GM19023 (cell line): ENCODE results near the gene SAMD1.
"Not testable (repeated sequence)": the region's sequence is repeated elsewhere in the genome, so short reads cannot be mapped to it uniquely, and the experiment has no call there.

ENCODE experiments used
- ATAC-seq: cut with Tn5 transposase; IDR thresholded peaks from one replicate; pipeline ENCODE4 v1.9.1; 2021; ENCODE audit warnings: mild to moderate bottlenecking, moderate library complexity; ENCODE audit not compliant: unreplicated experiment

The SAMD1 gene

DNA sequence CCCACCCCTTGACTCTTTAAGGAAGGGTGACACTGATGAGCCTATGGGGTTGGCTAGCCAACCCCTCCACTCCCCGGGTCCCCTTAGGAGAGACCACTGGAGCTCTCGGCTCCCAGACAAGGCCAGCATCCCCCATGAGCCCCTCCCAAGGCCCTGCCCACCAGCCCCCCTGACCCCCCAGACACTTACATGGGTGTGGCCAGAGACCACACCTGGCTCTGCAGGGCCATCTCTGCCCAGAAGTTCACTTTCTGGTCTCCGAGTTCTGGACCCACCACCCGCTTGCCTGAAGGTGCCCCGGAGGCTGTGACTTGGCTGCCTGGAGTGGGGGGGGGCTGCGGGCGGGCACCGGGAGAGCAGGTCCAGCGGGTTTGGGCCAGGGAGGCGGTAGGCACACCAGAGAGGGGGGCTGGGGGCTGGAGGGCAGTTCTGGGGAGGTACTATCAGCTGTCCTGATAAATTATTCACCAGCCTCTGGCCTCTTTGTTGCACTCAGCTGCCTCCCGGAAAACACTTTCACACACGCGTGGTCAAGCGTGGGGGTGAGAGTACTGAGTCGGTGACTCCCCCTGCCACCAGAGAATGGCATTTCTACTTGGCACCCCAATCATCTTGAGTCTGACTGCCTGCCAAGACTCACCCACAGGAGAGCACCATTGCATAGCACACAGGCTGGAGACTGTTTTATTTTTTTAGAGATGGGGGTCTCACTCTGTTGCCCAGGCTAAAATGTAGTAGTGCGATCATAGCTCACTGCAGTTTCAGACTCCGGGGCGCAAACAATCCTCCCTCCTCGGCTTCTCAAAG is 28.6 kb downstream of the SAMD1 start, which contains the start of gene PALM3:
Gene PALM3, minus strand, starts transcription at position 326 of the 807 bp plus-strand sequence. Its CDS starts 96 bp downstream, at position 230.
- no peak for ATAC-seq

DNA sequence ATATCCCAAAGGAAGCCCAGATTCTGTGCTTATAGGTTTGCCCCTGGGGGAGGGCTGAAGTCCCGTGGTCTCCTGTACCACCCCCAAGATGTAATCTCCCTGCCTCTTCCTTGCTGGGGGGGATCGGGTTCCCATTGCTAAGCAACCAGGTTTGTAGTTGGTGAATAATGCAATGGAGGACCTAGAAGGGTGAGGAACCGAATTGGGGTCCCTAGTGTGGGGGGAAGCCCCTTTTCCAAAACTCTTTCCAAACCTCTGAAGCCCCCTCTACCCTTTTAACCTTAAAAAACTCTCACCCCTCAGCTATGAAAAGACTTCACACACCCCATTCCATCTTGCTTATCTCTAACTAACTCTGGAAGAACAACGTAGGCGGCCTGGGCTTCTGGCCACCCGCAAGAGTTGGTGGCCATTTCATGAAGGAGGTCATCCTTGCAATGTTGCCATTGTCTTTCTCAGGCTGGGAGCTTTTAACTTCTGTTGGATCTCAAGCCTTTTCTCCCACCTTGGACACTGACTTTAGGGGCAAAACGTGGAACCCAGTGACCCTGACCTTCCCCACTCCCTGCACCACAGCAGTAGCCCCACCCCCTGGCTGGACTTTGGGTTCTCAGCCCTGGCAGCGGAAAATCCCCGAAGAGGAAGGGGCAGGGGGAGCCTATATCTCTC is 29.3 kb downstream of the SAMD1 start:
- ATAC-seq = no peak

DNA sequence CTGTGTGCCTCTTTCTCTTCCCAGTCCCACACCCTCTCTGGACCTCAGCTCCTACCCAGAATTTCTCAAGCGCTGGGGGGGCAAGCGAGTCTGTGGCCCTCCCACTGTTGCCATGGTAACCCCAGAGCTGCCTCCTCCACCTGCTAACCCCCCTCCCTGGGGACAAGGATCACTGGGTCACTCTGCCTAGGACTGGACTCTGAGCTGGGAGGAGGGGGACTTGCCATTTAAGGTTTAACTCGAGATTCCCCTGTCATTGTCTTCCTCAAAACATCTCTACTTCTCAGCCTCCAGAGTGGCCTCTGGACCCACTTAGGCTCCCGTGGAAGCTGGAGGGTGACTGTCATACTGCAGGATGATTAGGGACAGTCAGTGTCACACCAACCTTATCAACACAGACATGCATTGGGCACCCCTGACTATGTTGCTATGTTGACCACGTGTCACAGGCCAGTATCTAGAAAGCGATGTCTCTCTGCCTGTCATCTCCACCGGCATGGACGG is 30.8 kb downstream of the SAMD1 start:
- no peak for ATAC-seq

DNA sequence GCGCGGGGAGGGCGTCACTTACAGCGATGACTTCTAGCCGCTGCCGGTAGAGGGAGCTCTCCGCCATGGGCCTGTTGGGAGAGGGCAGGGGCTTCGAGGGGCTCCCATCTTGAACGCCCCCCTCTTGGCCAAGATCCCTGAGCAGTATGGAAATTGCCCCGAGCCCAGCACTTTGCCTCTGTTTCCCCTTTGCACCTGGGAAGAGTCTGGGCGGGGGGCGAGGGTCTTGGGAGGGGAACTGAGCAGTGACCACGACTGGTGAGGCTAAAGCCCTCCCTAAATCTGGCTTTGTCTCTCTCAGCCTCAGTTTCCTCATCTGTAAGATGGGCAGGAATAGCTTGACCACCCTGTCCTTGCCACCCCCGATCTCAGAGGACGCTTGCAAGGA is 31.5 kb downstream of the SAMD1 start:
- no peak for ATAC-seq

DNA sequence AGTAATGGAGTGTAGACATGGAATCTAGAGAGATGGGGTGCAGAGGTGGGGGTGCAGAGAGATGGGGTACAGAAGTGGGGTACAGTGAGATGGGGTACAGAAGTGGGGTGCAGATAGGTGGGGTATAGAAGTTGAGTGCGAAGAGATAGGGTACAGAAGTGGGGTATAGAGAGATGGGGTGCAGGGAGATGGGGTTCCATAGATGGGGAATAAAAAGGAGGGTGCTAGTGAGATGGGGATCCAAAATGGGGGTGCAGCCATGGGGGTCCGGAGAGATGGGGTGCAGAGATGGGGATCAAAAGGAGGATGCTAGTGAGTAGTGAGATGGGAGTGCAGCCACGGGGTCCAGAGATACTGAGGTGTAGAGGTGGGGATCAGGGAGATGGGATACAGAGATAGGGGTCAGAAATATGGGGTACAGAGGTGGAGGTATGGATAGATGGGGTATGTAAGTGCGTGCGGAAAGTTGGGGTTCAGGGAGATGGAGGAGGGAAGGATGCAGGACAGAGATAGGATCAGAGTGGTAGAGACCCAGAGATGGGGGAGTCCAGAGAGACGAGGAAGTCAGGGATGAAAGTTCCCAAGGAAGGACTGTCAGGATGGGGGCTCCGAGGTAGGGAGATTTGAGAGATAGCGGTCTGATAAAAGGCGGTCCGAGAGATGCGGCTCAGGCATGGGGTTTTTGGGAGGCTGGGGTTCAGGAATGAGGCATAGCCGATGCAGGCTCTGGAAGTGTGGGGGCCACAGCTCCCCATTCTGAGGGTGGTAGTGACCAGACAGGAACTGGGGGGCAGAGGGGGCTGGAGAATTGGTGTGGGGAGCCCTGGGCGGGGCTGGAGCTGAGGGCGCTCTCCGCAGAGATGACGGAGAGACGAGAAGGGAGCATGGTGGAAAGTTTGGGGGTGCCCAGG is 32.1 kb downstream of the SAMD1 start:
- no peak for ATAC-seq

DNA sequence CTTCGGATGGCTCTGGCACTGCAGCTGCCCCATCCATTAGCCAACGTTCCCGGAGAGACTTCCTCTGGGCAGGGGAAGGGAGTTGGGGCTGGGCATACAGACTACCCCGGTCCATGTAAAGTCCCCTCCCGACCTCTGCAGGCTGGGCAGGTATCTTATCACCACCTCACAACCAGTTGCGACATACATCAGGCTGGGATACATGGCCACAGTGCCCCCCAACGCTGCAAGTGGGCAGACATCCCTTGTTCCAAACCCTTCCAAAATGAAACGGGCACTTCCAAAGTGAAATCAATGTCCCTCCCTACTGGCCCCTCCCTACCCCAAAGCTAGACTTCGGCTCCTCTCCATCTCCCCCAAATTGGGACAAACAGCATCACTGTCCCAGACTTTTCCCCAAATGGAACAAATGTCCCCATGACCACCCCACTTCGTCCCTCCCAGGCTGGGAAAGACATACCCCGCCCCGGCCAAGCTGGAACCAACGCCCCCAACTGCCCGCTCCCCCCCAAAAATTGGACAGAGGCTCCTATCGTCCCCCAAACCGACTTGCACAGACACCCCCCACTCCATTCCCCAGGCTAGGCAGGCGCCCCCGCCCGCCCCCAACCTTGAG is 33.7 kb downstream of the SAMD1 start:
- no peak for ATAC-seq

DNA sequence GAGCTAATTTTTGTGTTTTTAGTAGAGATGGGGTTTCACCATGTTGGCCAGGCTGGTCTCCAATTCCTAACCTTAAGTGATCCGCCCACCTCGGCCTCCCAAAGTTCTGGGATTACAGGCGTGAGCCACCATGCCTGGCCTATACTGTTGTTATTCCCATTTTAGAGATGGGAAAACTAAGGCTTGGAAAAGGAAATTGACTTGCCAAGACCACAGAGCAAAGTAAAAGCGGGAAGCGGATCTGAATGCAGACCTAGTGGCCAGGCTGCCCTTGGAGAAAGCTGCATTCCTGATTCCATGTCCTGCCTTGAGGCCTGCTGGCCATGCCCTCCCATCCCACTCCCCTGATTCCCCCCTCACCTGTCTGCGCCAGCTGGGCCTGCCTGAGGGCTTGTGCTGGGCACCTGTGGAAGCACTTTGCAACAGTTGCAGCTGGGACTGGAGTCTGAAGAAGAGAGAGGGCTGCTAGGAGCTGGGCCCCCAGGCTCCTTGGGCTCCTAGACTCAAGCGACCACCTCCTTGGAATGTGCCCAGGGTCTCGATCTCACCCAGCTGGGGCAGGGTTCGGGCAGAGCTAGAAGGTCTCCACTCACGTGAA is 34.4 kb downstream of the SAMD1 start:
- ATAC-seq = no peak

DNA sequence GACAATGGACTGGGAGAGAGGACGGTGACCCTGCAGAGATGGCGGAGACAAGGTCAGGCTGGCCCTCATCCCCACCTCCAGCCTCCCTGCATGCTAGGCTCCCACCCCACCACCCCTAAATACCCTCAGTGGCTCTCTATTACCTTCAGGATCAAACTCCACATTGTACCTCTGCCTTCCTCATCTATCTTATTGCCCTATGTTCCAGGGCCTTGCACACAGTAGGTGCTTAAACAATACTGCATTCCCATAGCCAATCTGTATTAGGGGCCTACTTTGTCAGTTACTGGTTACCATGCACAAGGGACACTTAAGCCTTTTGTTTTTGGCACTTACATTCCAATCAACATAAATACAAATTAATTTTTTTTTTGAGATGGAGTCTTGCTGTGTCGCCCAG is 35.2 kb downstream of the SAMD1 start:
- no peak for ATAC-seq

DNA sequence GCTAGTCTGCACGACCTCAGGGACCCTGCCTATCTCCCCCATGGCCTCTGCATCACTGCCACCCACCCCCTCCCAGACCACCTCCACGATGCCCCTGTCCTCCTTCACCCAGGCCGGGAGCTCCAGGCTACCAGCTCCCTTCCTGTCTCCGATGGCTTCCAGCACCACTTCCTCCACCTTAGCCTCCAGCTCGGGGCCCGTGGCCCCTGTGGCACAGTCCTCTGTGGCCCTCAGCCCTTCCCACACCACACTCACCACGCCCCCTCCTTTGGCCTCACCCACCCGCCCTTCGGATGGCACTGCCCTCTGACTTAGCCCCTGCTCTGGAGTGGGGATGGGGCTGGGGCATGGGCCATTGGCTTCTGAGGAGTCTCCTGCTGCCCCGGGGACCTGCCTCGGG is 35.8 kb downstream of the SAMD1 start:
- no peak for ATAC-seq

DNA sequence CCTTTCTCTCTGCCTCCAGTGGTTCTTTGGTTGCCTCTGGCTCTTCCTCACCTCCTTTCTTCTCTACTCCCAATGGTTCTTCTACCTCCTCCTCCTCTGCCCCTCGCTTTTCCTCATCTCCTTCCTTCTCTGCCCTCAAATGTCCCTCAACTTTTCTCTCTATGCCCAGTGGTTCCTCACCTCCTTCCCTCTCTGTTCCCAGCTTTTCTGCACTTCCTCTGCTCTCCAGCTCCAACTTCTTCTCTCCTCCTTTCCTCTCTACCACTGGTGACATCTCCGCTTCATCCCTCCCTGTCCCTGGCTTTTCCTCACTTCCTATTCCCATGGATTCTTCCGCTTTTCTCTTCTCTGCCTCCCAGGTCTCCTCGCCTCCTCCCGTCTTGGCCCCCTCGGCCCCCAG is 36.5 kb downstream of the SAMD1 start:
- ATAC-seq = no peak

DNA sequence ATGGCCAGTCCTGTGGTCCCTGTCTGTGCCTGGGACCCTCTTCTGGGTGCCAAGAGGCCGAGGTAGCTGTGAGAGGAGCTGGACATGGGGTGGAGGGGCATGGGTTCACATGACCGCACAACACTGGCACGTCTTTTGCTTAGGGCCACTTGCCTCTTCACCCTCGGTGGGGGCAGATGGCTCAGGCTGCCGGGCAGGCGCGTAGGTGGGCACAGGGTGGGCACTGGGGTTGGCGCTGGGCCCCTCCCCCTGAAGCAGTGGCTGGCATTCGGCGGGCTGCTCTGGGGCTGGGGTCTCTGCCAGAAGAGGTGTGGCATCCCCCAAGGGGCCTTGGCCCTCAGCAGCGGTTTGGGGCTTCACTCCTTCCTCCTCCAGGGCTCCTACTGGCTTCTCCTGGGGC is 37.1 kb downstream of the SAMD1 start:
- ATAC-seq = no peak

DNA sequence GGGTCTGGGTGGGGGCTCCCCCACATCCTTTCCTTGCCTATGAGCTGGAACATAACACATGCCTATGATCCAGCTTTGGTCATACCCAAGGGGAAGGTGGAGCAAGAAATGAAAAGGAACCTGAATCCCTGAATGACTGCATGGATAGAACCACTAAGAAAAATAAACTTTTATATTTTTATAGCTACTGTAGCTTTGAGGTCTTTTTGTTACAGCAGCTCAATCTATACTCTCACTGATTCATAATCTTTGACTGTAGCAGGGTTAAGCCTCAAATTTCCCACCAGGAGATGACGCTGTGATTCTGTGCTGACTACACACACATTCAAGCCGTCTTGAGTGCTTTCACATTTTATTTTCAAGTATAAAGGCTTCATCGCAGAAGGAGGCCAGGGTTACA is 37.5 kb downstream of the SAMD1 start:
- no peak for ATAC-seq

DNA sequence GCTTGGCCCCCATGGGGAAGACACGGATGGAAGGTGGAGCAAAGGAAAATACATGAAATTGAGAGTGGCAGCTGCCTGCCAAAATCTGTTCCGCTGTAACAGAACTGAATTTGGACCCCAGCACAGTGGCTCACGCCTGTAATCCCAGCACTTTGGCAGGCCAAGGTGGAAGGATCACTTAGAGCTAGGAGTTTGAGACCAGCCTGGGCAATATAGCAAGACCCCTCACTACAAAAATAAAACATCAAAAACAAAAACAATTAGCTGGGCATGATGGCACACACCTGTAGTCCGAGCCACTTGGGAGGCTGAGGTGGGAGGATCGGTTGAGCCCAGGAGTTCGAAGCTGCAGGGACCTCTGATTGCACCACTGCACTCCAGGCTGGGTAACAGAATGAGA is 38.1 kb downstream of the SAMD1 start:
- ATAC-seq = no peak

DNA sequence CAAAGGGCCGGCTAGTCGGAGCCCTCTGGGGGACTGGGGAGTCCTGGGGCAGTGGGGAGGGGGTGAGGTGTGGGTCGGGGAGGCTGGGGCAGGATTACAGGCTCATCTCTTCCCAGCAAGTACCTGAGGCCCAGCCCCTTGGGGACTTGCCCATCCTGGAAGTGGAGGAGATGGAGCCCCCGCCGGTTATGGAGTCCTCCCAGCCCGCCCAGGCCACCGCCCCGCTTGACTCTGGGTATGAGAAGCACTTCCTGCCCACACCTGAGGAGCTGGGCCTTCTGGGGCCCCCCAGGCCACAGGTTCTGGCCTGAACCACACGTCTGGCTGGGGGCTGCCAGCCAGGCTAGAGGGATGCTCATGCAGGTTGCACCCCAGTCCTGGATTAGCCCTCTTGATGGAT is 38.6 kb downstream of the SAMD1 start:
- no peak for ATAC-seq

DNA sequence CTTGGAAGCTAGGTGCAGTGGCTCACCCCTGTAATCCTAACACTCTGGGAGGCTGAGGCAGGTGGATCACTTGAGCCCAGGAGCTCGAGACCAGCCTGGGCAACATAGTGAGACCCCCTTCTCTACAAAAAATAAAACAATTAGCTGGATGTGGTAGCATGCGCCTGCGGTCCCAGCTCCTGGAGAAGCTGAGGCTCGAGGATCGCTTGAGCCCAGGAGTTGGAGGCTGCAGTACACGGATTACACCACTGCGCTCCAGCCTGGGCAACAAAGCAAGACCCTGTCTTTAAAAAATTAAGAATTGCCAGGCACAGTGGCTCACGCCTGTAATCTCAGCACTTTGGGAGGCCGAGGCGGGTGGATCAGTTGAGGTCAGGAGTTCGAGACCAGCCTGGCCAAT is 39.6 kb downstream of the SAMD1 start:
- not testable (repeated sequence) for ATAC-seq

DNA sequence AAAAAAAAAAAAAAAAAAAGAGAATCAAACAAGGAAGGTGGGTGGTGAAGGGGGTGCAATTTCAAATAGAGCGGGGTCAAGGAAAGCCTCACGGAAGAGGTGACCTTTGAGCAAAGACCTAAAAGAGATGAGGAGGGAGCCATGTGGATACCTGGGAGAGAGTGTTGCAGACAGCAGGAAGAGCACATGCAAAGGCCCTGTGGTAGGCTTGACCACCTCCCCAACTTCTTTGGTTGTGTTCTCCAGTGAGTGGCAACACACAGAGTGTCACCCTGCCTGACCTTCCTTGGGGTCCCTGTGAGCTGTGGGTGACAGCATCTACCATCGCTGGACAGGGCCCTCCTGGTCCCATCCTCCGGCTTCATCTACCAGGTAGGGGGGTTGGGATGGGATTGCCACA is 40.0 kb downstream of the SAMD1 start:
- ATAC-seq = no peak

DNA sequence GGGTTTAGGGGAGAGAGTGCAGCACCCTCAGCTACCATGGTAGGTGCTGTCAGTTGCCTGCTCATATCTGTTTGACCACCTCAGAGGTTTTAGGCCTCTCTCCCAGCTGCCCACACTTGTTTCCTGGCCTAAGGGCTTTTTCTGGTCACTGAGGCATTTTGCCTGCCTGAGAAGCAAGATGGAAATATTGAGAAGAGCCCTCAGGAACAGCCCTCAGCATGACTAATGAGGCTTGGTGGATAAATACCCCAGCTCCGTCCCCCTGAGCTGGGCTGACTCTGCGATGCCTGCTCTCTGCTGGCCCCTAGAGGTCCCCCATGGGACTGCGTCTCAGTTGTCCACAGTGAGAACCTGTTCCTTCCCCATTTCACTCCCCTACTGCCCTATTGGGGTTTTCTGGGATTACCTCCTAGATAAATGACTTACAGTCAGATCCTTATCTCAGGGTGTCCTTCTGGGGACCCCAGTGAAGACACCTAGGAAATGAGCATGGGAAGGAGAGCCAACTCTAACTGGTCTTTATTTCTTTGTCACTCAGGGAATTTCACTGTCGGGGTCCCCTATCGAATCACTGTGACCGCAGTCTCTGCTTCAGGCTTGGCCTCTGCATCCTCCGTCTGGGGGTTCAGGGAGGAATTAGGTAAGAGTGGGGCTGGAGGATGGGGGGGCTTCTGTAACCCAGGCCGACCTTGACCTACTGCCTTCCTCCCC is 42.0 kb downstream of the SAMD1 start:
- ATAC-seq = no peak

DNA sequence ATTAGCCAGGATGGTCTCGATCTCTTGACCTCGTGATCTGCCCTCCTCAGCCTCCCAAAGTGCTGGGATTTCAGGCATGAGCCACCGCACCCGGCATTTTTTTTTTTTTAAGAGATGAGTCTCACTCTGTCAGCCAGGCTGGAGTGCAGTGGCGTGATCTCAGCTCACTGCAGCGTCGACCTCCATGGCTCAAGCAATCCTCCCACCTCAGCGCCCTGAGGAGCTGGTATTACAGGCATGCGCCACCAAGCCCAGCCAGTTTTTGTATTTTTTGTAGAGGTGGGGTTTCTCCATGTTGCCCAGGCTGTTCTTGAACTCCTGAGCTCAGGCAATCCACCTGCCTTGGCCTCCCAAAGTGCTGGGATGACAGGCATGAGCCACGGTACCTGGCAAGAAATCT is 42.7 kb downstream of the SAMD1 start:
- ATAC-seq = not testable (repeated sequence)

DNA sequence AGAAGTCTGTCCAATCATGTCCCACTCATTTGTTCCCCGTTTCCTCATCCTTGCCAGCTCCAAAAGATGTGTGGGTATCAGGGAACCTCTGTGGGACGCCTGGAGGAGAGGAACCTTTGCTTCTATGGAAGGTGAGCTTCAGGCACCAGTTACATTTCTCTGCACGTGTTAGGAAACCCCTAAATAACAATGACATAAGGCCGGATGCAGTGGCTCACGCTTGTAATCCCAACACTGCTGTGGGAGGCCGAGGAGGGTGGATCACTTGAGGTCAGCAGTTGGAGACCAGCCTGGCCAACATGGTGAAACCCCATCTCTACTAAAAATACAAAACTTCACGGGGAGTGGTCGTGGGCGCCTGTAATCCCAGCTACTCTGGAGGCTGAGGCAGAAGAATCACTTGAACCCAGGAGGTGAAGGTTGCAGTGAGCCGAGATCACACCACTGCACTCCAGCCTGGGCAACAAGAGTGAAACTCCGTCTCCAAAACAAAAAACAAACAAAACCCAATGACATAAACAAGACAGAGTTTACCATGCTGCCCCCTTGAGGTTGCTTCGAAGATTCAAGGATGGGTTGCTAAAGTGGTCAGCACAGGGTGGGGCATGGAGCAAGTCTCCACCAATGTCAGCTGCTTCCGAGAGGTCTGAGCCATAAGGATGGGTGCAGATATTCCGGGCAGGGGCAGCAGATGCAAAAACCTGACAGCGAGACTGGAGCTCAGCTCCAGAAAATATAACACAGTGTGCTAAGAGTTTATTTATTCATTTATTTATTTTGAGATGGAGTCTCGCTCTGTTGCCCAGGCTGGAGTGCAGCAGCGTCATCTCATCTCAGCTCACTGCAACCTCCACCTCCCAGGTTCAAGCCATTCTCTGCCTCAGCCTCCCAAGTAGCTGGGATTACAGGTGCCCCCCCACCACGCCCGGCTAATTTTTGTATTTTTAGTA is 47.6 kb downstream of the SAMD1 start:
- ATAC-seq = not testable (repeated sequence)
